Karpas-422 (cell line): ENCODE data around the gene SNTB2. TPM values are rescaled to one million over a fixed set of nuclear protein-coding genes. Genes with fewer than 3 reads are reported as not detected.
A peak's percentile ranks its signal among the peaks of the same experiment; 100 is the strongest.

ENCODE experiments used
- DNase-seq: peaks from one replicate; pipeline ENCODE4 v3.0.0-alpha.2; 2015
- H2AFZ ChIP-seq: fragments of 200-600 bp; sonication (generic); 2 replicates; pipeline ENCODE4 v1.6.1; 2014; ENCODE audit warnings: antibody characterized with exemption, low read length, mixed read lengths
- H3K27ac ChIP-seq: fragments of 200-600 bp; sonication (generic); 2 replicates; pipeline ENCODE4 v1.5.1; 2014; ENCODE audit warnings: mild to moderate bottlenecking, low read length, moderate library complexity
- H3K27me3 ChIP-seq: fragments of 200-600 bp; sonication (generic); 2 replicates; pipeline ENCODE4 v1.6.1; 2014; ENCODE audit warnings: low read length, mixed read lengths
- H3K36me3 ChIP-seq: fragments of 200-600 bp; sonication (generic); 2 replicates; pipeline ENCODE4 v1.6.1; 2014; ENCODE audit warnings: low read length, mixed read lengths; ENCODE audit not compliant: insufficient read depth
- H3K4me1 ChIP-seq: fragments of 200-600 bp; sonication (generic); 2 replicates; pipeline ENCODE4 v1.6.1; 2014; ENCODE audit warnings: mild to moderate bottlenecking, low read length, mixed read lengths
- H3K4me2 ChIP-seq: fragments of 200-600 bp; sonication (generic); 2 replicates; pipeline ENCODE4 v1.6.1; 2014; ENCODE audit warnings: low read length, low read depth, mild to moderate bottlenecking; ENCODE audit not compliant: poor library complexity, severe bottlenecking
- H3K4me3 ChIP-seq: fragments of 200-600 bp; sonication (generic); 2 replicates; pipeline ENCODE4 v1.5.1; 2014; ENCODE audit warnings: mild to moderate bottlenecking, antibody characterized with exemption, low read length, mixed read lengths
- H3K79me2 ChIP-seq: fragments of 200-600 bp; sonication (generic); 2 replicates; pipeline ENCODE4 v1.6.1; 2014; ENCODE audit warnings: mild to moderate bottlenecking, low read length, mixed read lengths
- H3K9ac ChIP-seq: fragments of 200-600 bp; sonication (generic); 2 replicates; pipeline ENCODE4 v1.6.0; 2014; ENCODE audit warnings: low read length
- H3K9me2 ChIP-seq: fragments of 200-600 bp; sonication (generic), shearing (Covaris generic); replicated peaks from 2 replicates; pipeline ENCODE4 v1.6.0; 2014; ENCODE audit warnings: mild to moderate bottlenecking, low read length, moderate library complexity; ENCODE audit not compliant: insufficient read depth
- H3K9me3 ChIP-seq: fragments of 300-700, 200-600 bp; sonication (generic); 2 replicates; pipeline ENCODE4 v1.6.1; 2014; ENCODE audit warnings: low read length, mixed read lengths
- H4K20me1 ChIP-seq: fragments of 200-600 bp; sonication (generic); 2 replicates; pipeline ENCODE4 v1.6.1; 2014; ENCODE audit warnings: mild to moderate bottlenecking, antibody characterized with exemption, low read length, low read depth; ENCODE audit not compliant: insufficient read depth
- total RNA-seq: library from RNA; depleted of rRNA; stranded (reverse); fragments of >200 nt; shearing (Covaris generic); gene quantifications from 2 replicates; pipeline ENCODE4 v1.2.3, GENCODE V29; 2014; ENCODE audit warnings: low replicate concordance

Gene SNTB2
- total RNA-seq, 1 experiment from 2014 or later = 17.7 TPM

GRCh38 chr16:69150146-69150865, 36.7 kb upstream of the SNTB2 start:
- Histone ChIP-seq H2AFZ (no peak overlapping the region), H3K4me1 (no peaks in the 10 kb centered on the region), H3K9me2 (no peaks in the 10 kb centered on the region), H3K79me2 (peaks cover 43% of the 10 kb centered on the region), H3K9ac (no peak overlapping the region), H4K20me1 (peaks cover 8% of the 10 kb centered on the region; the same call in 1 of the 2 replicates), H3K36me3 (peaks cover 47% of the 10 kb centered on the region), H3K4me3 (no peak overlapping the region), H3K9me3 (no peaks in the 10 kb centered on the region), H3K4me2 (no peak overlapping the region), H3K27me3 (no peaks in the 10 kb centered on the region), H3K27ac (no peak overlapping the region)
- peak; percentile 87 for DNase-seq

GRCh38 chr16:69157196-69157595, 29.8 kb upstream of the SNTB2 start:
- Histone ChIP-seq H3K79me2 (peaks cover 30% of the 10 kb centered on the region; the same call in 1 of the 2 replicates), H3K27ac (no peak overlapping the region), H3K4me3 (no peak overlapping the region), H2AFZ (no peak overlapping the region), H3K27me3 (no peaks in the 10 kb centered on the region), H3K9me2 (no peaks in the 10 kb centered on the region), H4K20me1 (no peaks in the 10 kb centered on the region), H3K4me2 (no peak overlapping the region), H3K4me1 (no peaks in the 10 kb centered on the region), H3K36me3 (peaks cover 65% of the 10 kb centered on the region), H3K9ac (no peak overlapping the region), H3K9me3 (no peaks in the 10 kb centered on the region)
- no peak for DNase-seq

- Histone ChIP-seq H3K9me3 (no peaks in the 10 kb centered on the region), H2AFZ (no peak overlapping the region), H4K20me1 (no peaks in the 10 kb centered on the region), H3K9ac (no peak overlapping the region), H3K36me3 (peaks cover 55% of the 10 kb centered on the region), H3K4me2 (no peak overlapping the region), H3K4me1 (no peaks in the 10 kb centered on the region), H3K4me3 (no peak overlapping the region), H3K9me2 (no peaks in the 10 kb centered on the region), H3K79me2 (peaks cover 18% of the 10 kb centered on the region; the same call in 1 of the 2 replicates), H3K27me3 (no peaks in the 10 kb centered on the region), H3K27ac (no peak overlapping the region)
- DNase-seq = no peak
Observed at GRCh38 chr16:69160192-69160591, 26.8 kb upstream of the SNTB2 start.

- no peak overlapping the region for H3K27ac ChIP-seq
- no peaks in the 10 kb centered on the region for H3K9me2 ChIP-seq
- H3K27me3 ChIP-seq = no peaks in the 10 kb centered on the region
- H3K9me3 ChIP-seq = no peaks in the 10 kb centered on the region
- peaks cover 52% of the 10 kb centered on the region; the same call in 1 of the 2 replicates for H3K36me3 ChIP-seq
- H3K4me1 ChIP-seq = no peaks in the 10 kb centered on the region
- DNase-seq = no peak
- no peaks in the 10 kb centered on the region for H3K79me2 ChIP-seq
- no peak overlapping the region for H2AFZ ChIP-seq
- H3K9ac ChIP-seq = no peak overlapping the region
- H4K20me1 ChIP-seq = 0 out of 2 replicates have a peak, but pooled peaks cover 7% of the 10 kb centered on the region
- H3K4me2 ChIP-seq = no peak overlapping the region
- H3K4me3 ChIP-seq = no peak overlapping the region
Observed at GRCh38 chr16:69165584-69165983, 21.4 kb upstream of the SNTB2 start.

- Histone ChIP-seq H3K9ac (no peak overlapping the region), H3K4me1 (no peaks in the 10 kb centered on the region), H3K9me2 (no peaks in the 10 kb centered on the region), H3K27ac (no peak overlapping the region), H3K27me3 (no peaks in the 10 kb centered on the region), H3K4me3 (no peak overlapping the region), H2AFZ (no peak overlapping the region), H3K79me2 (no peaks in the 10 kb centered on the region), H4K20me1 (0 out of 2 replicates have a peak, but pooled peaks cover 7% of the 10 kb centered on the region), H3K4me2 (no peak overlapping the region), H3K36me3 (peaks cover 47% of the 10 kb centered on the region; the same call in 1 of the 2 replicates), H3K9me3 (no peaks in the 10 kb centered on the region)
- no peak for DNase-seq
Observed at GRCh38 chr16:69166221-69166833, 20.6 kb upstream of the SNTB2 start.

- Histone ChIP-seq H3K36me3 (peaks cover 47% of the 10 kb centered on the region; the same call in 1 of the 2 replicates), H3K9ac (no peak overlapping the region), H3K4me1 (no peaks in the 10 kb centered on the region), H3K4me3 (no peak overlapping the region), H3K27me3 (no peaks in the 10 kb centered on the region), H2AFZ (no peak overlapping the region), H3K27ac (no peak overlapping the region), H3K9me3 (no peaks in the 10 kb centered on the region), H3K79me2 (no peaks in the 10 kb centered on the region), H3K4me2 (no peak overlapping the region), H4K20me1 (0 out of 2 replicates have a peak, but pooled peaks cover 7% of the 10 kb centered on the region), H3K9me2 (no peaks in the 10 kb centered on the region)
- no peak for DNase-seq
Observed at GRCh38 chr16:69166946-69167930, 19.7 kb upstream of the SNTB2 start.

GRCh38 chr16:69169051-69169450, 17.9 kb upstream of the SNTB2 start:
- H3K9ac ChIP-seq = no peak overlapping the region
- H3K4me2 ChIP-seq = no peak overlapping the region
- no peak overlapping the region for H3K27ac ChIP-seq
- no peak overlapping the region for H2AFZ ChIP-seq
- no peak overlapping the region for H3K4me3 ChIP-seq
- 0 out of 2 replicates have a peak, but pooled peaks cover 7% of the 10 kb centered on the region for H4K20me1 ChIP-seq
- H3K9me3 ChIP-seq = no peaks in the 10 kb centered on the region
- H3K27me3 ChIP-seq = no peaks in the 10 kb centered on the region
- no peaks in the 10 kb centered on the region for H3K79me2 ChIP-seq
- H3K4me1 ChIP-seq = no peaks in the 10 kb centered on the region
- peaks cover 38% of the 10 kb centered on the region; the same call in 1 of the 2 replicates for H3K36me3 ChIP-seq
- H3K9me2 ChIP-seq = no peaks in the 10 kb centered on the region
- DNase-seq = no peak
